NCI-H1417 treated with DMSO at 0.1 percent for 48 hours (cell line): ENCODE data around the gene TOPORS.
A peak's percentile ranks its signal among the peaks of the same experiment; 100 is the strongest.
"Not testable (repeated sequence)": the region's sequence is repeated elsewhere in the genome, so short reads cannot be mapped to it uniquely, and the experiment has no call there.

Experiments used
- DNase-seq: peaks from one replicate; lab custom pipeline; 2025; lab: John Stamatoyannopoulos, UW

TOPORS gene

GRCh38 chr9:32565967-32566366 is 13.6 kb upstream of the TOPORS start:
- no peak for DNase-seq

- DNase-seq, result no peak
These were observed 6.1 kb upstream of the TOPORS start for GRCh38 chr9:32558408-32558934.

- no peak for DNase-seq
These were observed 2.2 kb upstream of the TOPORS start for GRCh38 chr9:32554591-32554990.

GRCh38 chr9:32554107-32554506 is 1.7 kb upstream of the TOPORS start:
- DNase-seq, result no peak

- DNase-seq, result no peak
These were observed 922 bp downstream of the TOPORS start for GRCh38 chr9:32551276-32552051.

- DNase-seq, result peak; percentile 53
These were observed 1.7 kb downstream of the TOPORS start for GRCh38 chr9:32550562-32551275.

GRCh38 chr9:32550150-32550561 is 2.2 kb downstream of the TOPORS start:
- no peak for DNase-seq

- DNase-seq, result not testable (repeated sequence)
These were observed 4.2 kb downstream of the TOPORS start for GRCh38 chr9:32548213-32548612.

GRCh38 chr9:32545884-32546283 is 6.5 kb downstream of the TOPORS start:
- DNase-seq, result no peak

- DNase-seq, result no peak
These were observed 9.3 kb downstream of the TOPORS start for GRCh38 chr9:32543047-32543446.

- no peak for DNase-seq
These were observed 18.6 kb downstream of the TOPORS start for GRCh38 chr9:32533816-32534215.

- no peak for DNase-seq
These were observed 19.1 kb downstream of the TOPORS start for GRCh38 chr9:32533336-32533735.

- DNase-seq, result no peak
These were observed 25.7 kb downstream of the TOPORS start for GRCh38 chr9:32526707-32527048.

GRCh38 chr9:32526041-32526706 is 26.2 kb downstream of the TOPORS start, which contains the start of gene RIGI:
Gene RIGI (minus strand): TSS chr9:32526196. CDS start chr9:32526166, 30 bp downstream.
- peak; percentile 67 for DNase-seq

GRCh38 chr9:32525709-32526030 is 26.7 kb downstream of the TOPORS start:
- no peak for DNase-seq

- DNase-seq, result peak; percentile 26
These were observed 27.3 kb downstream of the TOPORS start for GRCh38 chr9:32524892-32525708.

- not testable (repeated sequence) for DNase-seq
These were observed 27.9 kb downstream of the TOPORS start for GRCh38 chr9:32524558-32524891.

GRCh38 chr9:32523910-32524309 is 28.5 kb downstream of the TOPORS start:
- DNase-seq, result no peak

- DNase-seq, result no peak
These were observed 34.1 kb downstream of the TOPORS start for GRCh38 chr9:32518276-32518675.

- DNase-seq, result no peak
These were observed 36.1 kb downstream of the TOPORS start for GRCh38 chr9:32516241-32516640.

- DNase-seq, result no peak
These were observed 43.7 kb downstream of the TOPORS start for GRCh38 chr9:32508728-32509127.

GRCh38 chr9:32503008-32503407 is 49.4 kb downstream of the TOPORS start:
- no peak for DNase-seq
